Parathyroid adenoma (tissue), 2 donors: ENCODE data around the gene FUT7.

Experiments
- H2AFZ ChIP-seq: fragments of 300-600 bp; sonication (generic); one replicate; pipeline ENCODE4 v1.7.0; 2017; ENCODE audit warnings: antibody characterized with exemption, mild to moderate bottlenecking
- H3K27ac ChIP-seq: fragments of 300-600 bp; sonication (generic); one replicate; pipeline ENCODE4 v1.7.0; 2017
- H3K27me3 ChIP-seq: fragments of 300-600 bp; sonication (generic); one replicate; pipeline ENCODE4 v1.7.0; 2017; ENCODE audit warnings: low read length; ENCODE audit not compliant: control insufficient read depth, insufficient read depth
- H3K36me3 ChIP-seq: fragments of 300-600 bp; sonication (generic); one replicate; pipeline ENCODE4 v1.7.0; 2017; ENCODE audit warnings: low read length; ENCODE audit not compliant: control insufficient read depth, insufficient read depth
- H3K4me1 ChIP-seq: fragments of 300-600 bp; sonication (generic); one replicate; pipeline ENCODE4 v1.7.0; 2017; ENCODE audit warnings: control low read depth
- H3K4me2 ChIP-seq: fragments of 300-600 bp; sonication (generic); one replicate; pipeline ENCODE4 v1.7.0; 2017; ENCODE audit warnings: low read length
- H3K4me3 ChIP-seq: fragments of 300-600 bp; sonication (generic); one replicate; pipeline ENCODE4 v1.7.0; 2017; ENCODE audit warnings: low read depth, low read length
- H3K79me2 ChIP-seq: fragments of 300-600 bp; sonication (generic); one replicate; pipeline ENCODE4 v1.7.0; 2017; ENCODE audit warnings: control low read depth
- H3K9ac ChIP-seq: fragments of 300-600 bp; sonication (generic); one replicate; pipeline ENCODE4 v1.7.0; 2017; ENCODE audit warnings: mild to moderate bottlenecking
- H3K9me3 ChIP-seq: fragments of 300-600 bp; sonication (generic); one replicate; pipeline ENCODE4 v1.7.0; 2017; ENCODE audit warnings: low read length; ENCODE audit not compliant: control insufficient read depth
- CTCF ChIP-seq: fragments of 300-600 bp; sonication (generic); IDR thresholded peaks from one replicate; pipeline ENCODE4 v1.7.0; 2017; ENCODE audit warnings: antibody characterized with exemption, mild to moderate bottlenecking
- donor health status: primary hyperparathyroidism.

Gene FUT7

GRCh38 chr9:136990242-136990911 is 41.5 kb downstream of the FUT7 start:
- no peaks in the 10 kb centered on the region for H3K36me3 ChIP-seq
- no peaks in the 10 kb centered on the region for H3K27me3 ChIP-seq
- H2AFZ ChIP-seq, result no peak overlapping the region
- no peaks in the 10 kb centered on the region for H3K9me3 ChIP-seq
- H3K4me1 ChIP-seq, result no peaks in the 10 kb centered on the region
- no peak overlapping the region for H3K9ac ChIP-seq
- TF ChIP-seq CTCF, result no peak
- no peak overlapping the region for H3K27ac ChIP-seq
- no peak overlapping the region for H3K4me3 ChIP-seq
- H3K79me2 ChIP-seq, result no peaks in the 10 kb centered on the region
- H3K4me2 ChIP-seq, result no peak overlapping the region

GRCh38 chr9:136988872-136989271 is 43.0 kb downstream of the FUT7 start:
- Histone ChIP-seq H3K79me2 (no peaks in the 10 kb centered on the region), H3K36me3 (no peaks in the 10 kb centered on the region), H3K9me3 (no peaks in the 10 kb centered on the region), H2AFZ (no peak overlapping the region), H3K4me2 (no peak overlapping the region), H3K4me3 (no peak overlapping the region), H3K27ac (no peak overlapping the region), H3K9ac (no peak overlapping the region), H3K4me1 (no peaks in the 10 kb centered on the region), H3K27me3 (no peaks in the 10 kb centered on the region)
- TF ChIP-seq CTCF, result no peak

- H3K4me1 ChIP-seq, result no peaks in the 10 kb centered on the region
- no peaks in the 10 kb centered on the region for H3K9me3 ChIP-seq
Measured at GRCh38 chr9:136985853-136986252, 46.0 kb downstream of the FUT7 start.

GRCh38 chr9:136985027-136985602 is 46.8 kb downstream of the FUT7 start:
- no peaks in the 10 kb centered on the region for H3K9me3 ChIP-seq
- no peak overlapping the region for H3K27ac ChIP-seq
- no peak overlapping the region for H3K4me2 ChIP-seq
- H2AFZ ChIP-seq, result no peak overlapping the region
- no peaks in the 10 kb centered on the region for H3K4me1 ChIP-seq
- H3K4me3 ChIP-seq, result no peak overlapping the region
- H3K79me2 ChIP-seq, result no peaks in the 10 kb centered on the region
- no peak overlapping the region for H3K9ac ChIP-seq
- no peaks in the 10 kb centered on the region for H3K27me3 ChIP-seq
- H3K36me3 ChIP-seq, result no peaks in the 10 kb centered on the region
- TF ChIP-seq CTCF, result no peak

More at GRCh38 chr9:136985853-136986252, 46.0 kb downstream of the FUT7 start:
- H3K9ac ChIP-seq, result no peak overlapping the region
- no peaks in the 10 kb centered on the region for H3K79me2 ChIP-seq
- H2AFZ ChIP-seq, result no peak overlapping the region
- no peak overlapping the region for H3K4me2 ChIP-seq
- no peak overlapping the region for H3K27ac ChIP-seq
- no peaks in the 10 kb centered on the region for H3K36me3 ChIP-seq
- TF ChIP-seq CTCF, result no peak
- H3K27me3 ChIP-seq, result no peaks in the 10 kb centered on the region
- H3K4me3 ChIP-seq, result no peak overlapping the region

- Histone ChIP-seq H3K79me2 (no peaks in the 10 kb centered on the region), H3K4me1 (no peaks in the 10 kb centered on the region), H3K9ac (no peak overlapping the region), H3K27me3 (no peaks in the 10 kb centered on the region), H2AFZ (no peak overlapping the region), H3K27ac (no peak overlapping the region), H3K4me2 (no peak overlapping the region), H3K9me3 (no peaks in the 10 kb centered on the region), H3K36me3 (no peaks in the 10 kb centered on the region), H3K4me3 (no peak overlapping the region)
- TF ChIP-seq CTCF, result no peak
Measured at GRCh38 chr9:136984464-136985026, 47.3 kb downstream of the FUT7 start.
